NCI-H345 (cell line): Measurements from ENCODE around the gene TASOR2.

Experiments
- DNase-seq: peaks from one replicate; lab custom pipeline; 2025; lab: John Stamatoyannopoulos, UW

Gene TASOR2

GRCh38 chr10:5656737-5657579 is 27.7 kb upstream of the TASOR2 start:
- no peak for DNase-seq

DNA sequence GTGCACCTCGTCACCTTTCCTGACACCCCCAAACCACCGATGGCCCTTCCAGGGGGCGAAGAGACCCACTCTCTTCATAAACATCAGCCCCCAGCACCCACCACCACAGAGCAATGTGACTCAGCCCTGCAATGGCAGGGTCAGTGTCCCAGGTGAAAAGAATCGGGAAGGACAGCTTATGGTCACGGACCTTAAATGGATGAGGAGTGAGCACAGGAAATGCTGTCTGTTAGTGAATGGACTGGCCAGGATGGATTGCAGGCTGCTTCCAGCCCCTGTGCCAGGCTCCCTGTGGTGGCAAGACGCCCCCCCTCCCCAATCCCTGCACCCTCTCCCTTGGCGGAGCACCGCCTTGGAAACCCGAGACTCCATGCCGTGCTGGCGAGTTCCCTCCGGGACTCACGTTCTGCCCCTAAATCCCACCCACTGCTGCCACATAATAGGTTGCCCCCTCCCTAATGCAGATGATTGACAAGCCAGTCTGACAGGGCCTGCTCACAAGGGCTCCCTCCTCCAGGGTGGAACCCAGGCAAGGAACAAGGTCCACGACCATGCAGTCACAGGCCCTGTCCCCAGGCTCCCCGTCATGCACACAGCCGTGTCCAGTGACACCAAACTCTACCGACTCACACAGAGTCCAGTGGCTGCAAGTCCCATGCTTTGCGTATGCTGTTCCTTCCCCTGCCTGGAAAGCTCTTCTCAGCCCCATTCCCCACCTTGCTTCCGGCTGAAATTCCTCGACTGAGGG is 25.6 kb upstream of the TASOR2 start:
- no peak for DNase-seq

DNA sequence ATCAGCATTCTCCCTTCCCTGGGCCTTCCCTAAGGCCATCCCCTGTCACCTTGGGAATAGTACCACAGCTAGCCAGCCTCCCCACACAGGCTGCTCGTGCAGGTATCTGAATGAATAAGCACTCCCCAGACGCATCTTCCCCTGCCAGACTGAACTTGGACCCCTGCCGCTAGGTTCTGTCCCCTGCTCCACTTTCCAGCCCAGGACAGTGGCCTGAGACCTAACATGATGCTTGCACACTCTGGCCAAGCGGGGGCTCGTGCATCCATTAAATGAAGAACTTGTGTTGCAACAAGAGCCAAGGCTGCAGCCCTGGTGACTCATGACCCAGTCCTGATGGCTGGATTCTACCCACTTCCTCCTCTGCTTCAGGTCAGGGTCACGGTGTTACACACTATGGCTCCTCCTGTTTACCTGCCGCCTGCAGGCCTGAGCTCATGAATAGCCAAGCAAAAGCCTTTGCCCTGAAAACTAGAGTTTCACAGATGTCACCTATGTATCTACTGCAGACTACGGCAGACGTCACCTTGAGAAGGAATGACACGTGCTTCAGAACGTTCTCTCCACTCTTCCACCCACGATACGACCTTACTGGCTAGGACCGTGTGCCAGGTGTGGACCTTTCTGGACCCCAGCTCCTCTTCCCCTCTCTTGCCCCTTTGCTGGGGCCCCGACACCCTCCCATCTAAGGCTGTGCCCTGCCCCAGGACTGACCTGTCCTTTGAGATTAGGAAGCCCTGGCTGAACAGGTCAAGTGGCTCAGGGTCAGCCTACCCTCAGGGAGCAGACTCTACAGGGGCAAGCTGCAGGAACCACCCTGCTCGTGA is 24.7 kb upstream of the TASOR2 start:
- DNase-seq: no peak

DNA sequence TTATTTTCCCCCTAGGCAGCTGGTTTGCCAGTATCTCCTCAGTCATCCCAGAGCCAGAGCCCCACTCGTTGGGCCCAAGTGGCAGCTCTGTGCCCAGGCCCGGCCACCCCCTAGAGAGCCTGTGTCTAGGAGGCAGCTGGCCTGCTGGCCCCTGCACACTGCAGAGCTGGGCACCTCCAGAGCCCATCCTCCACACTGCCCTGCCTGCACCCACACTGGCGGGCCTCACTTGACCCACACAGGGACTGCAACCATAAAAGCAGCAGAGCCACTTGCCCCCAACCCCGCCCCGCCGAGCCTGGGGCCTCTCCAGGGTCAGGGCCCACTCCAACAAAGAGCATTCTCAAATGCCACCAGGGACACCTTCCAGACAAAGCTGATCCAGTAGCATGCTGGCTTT is 23.6 kb upstream of the TASOR2 start:
- DNase-seq: no peak

- DNase-seq: no peak
Observed at GRCh38 chr10:5662708-5663579, 21.7 kb upstream of the TASOR2 start.

GRCh38 chr10:5663692-5664427 is 20.8 kb upstream of the TASOR2 start:
- no peak for DNase-seq

- DNase-seq: no peak
Observed at GRCh38 chr10:5665373-5666007, 19.1 kb upstream of the TASOR2 start.

DNA sequence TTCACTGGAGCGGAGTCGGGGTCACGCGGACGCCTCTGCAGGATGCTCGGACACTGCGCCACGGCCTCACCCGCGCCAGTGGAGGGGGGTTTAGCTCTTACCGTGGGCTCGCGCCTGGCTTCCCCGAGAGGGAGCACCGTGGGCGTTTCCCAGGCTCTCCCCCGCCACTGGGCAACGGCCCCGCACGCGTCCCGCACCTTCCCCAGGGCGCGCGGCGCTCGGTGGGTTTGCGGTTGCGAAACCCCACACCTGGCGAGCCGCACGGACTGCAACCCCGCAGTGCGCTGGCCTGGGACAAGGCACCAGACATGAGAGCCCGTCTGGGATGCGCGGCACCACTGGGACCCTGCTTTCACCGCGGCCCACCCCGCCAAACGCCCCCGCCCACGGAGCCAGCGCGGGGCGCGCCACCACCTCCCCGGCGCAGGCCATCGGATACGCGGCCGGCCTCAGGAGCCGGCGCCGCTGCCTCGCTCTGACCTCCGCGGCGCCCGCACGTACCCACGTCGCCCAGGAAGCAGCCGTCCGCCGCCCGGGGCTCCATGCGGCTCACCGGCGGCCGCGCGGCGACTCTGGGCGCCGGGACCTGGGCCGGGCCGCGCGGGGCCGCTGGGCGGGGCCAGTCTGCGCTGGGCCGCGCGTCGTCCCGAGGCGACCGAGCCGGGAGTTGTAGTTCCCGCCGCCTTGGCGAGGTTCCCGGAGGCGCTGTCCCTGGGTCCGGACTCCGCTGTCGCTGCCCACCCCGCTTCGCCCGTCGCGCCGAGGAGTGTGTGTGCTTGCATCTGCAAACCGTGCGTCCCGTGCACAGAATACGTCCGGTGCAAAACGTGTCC is 18.4 kb upstream of the TASOR2 start, which contains the start of gene ASB13:
Gene ASB13 (minus strand): TSS at position 588 of the 833 bp plus-strand sequence. CDS start 44 bp downstream, at position 544.
- peak; percentile 42 for DNase-seq

DNA sequence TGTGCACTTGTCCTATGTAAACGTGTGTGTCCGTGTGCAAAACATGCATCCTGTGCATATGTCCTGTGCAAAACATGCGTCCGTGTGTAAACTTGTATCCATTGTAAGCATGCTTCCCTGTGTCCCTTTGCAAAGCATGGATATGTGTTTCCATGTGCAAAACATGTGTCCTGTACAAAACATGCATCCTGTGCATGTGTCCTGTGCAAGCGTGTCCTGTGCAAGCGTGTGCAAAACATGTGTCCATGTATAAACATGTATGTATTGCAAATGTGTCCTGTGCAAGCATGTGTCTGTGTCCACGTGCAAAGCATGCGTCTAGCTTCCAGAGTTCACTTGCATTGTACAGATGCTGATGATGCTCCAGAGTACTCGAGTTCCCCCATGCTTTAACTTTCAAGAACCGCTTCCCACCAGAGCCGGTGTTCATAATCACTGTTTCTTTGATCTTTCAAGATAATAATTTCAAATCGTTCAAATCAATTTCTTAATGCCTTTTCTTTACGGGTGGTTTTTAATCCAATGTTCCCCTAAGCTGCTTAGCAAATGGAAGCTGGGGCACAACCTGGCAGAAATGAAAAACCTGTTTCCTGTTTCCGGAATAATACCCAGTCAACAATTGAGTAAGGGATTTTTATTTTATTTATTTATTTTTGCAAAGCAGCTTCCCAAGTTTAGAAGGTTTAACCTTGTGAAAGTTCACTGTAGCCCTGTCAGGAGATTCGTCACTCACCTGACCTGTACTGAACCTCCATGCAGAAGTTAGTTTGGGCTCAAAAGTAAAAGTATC is 17.6 kb upstream of the TASOR2 start:
- peak; percentile 7 for DNase-seq

DNA sequence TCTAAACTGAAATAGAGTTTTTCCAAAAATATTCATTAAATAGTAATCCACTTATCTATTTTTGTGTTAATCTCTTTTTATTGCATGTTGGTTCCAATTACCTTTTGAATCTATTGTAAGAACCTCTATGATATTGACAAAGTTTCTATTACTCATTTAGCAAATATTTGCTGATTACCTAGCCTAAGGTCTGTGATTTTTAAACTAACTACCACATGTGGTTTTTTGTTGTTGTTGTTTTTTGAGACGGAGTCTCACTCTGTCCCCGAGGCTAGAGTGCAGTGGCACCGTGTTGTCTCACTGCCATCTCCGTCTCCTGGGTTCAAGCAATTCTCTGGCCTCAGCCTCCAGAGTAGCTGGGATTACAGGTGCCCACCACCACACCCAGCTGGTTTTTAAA is 16.2 kb upstream of the TASOR2 start:
- DNase-seq: no peak

DNA sequence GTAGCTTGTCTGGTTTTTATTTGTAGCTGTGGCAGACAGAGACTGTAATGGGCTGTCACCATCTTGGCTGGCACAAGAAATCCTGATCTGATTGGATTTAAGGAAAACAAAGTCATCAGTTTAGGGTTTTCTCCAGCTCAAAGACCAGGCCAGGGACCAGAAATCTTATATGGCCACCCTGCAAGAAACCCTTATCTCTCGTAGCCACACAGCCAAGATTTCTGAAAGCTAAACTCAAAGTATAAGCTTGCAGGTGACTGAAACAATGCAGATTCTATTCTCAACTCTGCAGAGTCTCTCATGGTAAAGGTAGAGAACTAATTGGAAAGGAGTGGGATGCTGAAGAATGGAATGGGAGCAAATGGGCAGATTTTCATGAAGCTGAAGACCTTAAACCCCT is 15.0 kb upstream of the TASOR2 start:
- no peak for DNase-seq

DNA sequence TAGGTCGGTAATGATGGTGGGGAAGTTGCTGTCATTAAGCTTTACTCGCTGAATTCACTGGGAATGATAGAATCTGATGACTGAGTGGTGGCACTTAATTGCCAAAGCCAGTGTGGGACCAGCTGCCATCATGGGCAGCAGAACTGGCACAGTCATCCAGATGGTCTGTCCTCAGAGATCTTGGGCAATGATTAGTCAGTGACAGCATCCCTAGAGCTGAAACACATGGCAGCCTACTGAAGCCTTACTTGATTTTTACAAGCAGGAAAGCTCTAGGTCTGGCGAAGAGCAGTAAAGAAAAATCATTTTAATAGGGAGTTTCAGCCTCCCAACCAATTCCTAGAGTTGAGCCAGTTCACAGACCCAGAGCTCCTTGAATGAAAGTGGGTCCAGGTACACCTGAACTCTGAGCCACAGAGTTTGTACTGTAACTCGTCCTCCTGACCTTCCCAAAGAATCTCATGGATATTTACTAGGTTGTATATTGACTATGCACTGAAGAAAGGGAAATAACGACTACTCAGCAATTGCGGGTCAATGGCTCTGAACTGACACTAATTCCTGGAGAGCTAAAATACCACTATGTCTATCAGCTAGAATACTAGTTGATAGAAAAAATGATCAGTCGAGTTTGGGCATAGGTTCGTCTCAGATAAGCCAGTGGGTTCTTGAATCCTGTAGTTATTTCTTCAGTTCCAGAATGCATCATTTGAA is 13.8 kb upstream of the TASOR2 start:
- no peak for DNase-seq

DNA sequence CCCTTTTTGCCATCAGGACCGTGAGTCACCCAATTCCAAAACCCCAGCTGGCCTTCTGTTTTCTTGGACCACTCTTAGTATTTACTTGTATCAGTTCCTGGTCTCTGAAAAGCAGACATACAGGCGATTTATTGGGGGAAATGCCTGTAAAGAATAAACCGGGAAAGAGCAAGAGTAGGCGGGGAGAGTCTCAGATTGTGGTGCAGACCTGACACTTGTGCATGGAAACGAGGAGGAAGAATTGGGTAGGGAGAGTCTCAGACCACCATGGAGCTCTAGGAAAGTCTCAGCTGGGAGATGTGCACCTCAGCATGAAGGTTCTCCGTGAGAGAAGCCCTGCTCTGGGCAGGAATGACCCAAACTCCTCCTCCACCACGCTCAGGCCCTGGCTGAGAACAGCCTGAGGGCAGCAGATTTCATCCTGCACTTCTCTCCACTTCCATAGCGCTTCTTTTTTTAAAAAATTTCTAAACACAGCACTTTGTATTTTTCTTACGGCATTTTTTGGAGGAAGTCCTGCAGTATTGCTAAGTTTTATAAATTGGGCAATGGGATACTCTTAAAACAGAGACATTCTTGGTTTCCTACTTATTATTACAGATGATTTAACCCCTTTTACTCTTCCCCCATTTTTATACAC is 6.1 kb upstream of the TASOR2 start:
- DNase-seq: no peak

DNA sequence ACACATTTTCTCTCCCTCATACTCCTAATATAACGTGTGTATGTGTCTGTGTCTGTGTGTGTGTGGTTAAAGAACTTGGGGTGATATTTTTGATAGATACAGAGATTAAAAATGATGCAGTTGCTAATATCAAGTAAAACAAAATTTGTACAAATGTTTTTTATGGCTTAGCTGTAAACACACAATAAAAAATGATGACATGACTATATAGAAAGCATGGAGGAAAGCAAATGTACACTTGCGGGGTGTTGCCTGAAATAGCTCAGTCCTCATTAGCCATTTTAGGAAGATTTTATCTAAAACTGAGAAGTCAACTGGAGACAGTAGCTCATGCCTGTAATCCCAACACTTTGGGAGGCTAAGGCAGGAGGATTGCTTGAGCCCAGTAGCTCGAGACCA is 5.6 kb upstream of the TASOR2 start:
- DNase-seq: no peak

- DNase-seq: no peak
Observed at GRCh38 chr10:5679606-5680005, 5.0 kb upstream of the TASOR2 start.

- no peak for DNase-seq
Observed at GRCh38 chr10:5681930-5682329, 2.7 kb upstream of the TASOR2 start.

DNA sequence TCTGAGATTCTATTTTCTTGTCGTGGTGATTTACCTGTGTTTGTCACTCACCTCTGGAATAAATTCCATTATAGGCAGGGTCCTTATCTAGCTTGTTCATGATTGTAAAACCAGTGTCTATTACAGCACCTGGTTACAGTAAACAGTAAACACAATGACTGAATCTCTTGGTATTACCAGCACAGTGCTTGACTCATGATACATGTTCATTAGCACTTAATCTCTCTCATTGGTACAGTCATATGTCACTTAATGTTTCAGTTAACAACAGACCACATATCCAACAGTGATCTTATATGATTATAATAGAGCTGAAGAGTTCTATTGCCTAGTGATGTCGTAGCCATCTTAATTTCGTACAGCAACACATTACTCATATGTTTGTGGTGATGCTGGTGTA is 1.6 kb upstream of the TASOR2 start:
- no peak for DNase-seq
